GM19438 (cell line): ENCODE measurements around the gene SHC1.
A peak's percentile ranks its signal among the peaks of the same experiment; 100 is the strongest.

Experiments used
- ATAC-seq: cut with Tn5 transposase; IDR thresholded peaks from one replicate; pipeline ENCODE4 v1.9.1; 2021; ENCODE audit warnings: low read depth; ENCODE audit not compliant: unreplicated experiment

The SHC1 gene

GRCh38 chr1:154974808-154975408, 4.4 kb upstream of the SHC1 start:
- ATAC-seq, result peak; percentile 44

DNA sequence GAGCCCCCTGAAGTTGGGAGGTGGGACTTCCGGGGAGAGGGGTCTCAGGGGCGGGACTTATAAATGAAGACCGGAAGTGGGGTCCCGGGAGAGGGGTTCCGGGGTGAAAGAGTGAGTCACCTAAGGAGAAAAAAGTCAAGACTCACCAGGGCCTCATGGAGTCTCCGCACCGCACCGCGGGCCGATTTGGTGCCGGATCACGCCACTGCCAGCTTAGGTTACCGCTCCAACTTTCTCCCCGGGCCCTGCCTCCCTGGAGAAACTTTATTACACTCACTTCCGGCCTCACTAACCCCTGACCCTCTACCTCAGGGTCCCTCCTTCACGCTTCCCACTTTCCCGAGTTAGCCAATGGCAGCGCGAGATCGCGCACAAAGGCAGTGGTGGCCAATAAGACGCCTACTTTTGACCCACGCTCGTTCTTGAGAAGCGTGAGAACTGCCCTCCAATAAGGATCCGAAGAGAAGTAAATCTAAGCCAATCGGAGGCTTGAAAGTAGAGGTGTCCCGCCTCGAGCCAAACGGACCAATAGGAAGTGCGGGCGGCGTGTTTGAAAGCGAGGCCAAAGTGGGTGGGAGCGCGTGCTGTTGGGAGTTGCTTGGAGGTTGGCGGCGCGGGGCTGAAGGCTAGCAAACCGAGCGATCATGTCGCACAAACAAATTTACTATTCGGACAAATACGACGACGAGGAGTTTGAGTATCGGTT, 3.7 kb upstream of the SHC1 start, which contains the start of gene CKS1B:
Gene CKS1B, plus strand, starts transcription at position 580 of the 706 bp plus-strand sequence. Its CDS starts 65 bp downstream, at position 645.
- peak; percentile 70 for ATAC-seq

- ATAC-seq, result peak; percentile 16
Measured at GRCh38 chr1:154973344-154974101, 3.0 kb upstream of the SHC1 start.

- no peak for ATAC-seq
Measured at GRCh38 chr1:154972517-154973343, 2.2 kb upstream of the SHC1 start.

GRCh38 chr1:154972213-154972516, 1.6 kb upstream of the SHC1 start:
- ATAC-seq, result no peak

GRCh38 chr1:154971341-154971998, 923 bp upstream of the SHC1 start:
- no peak for ATAC-seq

DNA sequence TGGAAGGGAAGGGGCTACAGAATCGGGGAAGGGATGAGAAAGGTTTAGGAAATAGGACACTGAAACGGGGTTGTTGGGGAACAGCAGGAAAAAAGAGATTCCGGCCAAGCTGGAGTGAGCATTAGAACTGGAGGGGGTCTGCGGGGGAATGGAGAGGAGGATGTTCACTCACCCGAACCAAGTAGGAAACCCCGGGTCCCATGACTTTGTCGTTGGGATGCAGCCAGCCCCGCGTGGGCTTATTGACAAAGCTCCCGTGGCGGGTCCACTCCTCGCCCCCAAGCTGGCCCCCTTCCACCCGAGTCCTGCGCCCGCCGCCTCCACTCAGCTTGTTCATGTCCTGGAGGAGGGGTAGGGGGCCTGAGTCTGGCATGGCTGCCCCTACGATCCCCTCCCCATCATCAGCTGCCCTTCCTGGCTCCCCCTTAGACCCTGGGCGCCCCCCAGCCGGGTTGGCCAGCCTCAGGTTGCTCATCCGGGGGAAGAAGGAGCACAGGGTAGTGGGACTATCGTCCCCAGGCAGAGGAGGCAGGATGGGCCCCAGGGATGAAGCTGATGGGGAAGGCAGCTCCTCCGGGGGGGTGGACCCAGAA, 591 bp downstream of the SHC1 start:
- no peak for ATAC-seq

GRCh38 chr1:154969246-154969645, 1.3 kb downstream of the SHC1 start:
- ATAC-seq, result no peak

DNA sequence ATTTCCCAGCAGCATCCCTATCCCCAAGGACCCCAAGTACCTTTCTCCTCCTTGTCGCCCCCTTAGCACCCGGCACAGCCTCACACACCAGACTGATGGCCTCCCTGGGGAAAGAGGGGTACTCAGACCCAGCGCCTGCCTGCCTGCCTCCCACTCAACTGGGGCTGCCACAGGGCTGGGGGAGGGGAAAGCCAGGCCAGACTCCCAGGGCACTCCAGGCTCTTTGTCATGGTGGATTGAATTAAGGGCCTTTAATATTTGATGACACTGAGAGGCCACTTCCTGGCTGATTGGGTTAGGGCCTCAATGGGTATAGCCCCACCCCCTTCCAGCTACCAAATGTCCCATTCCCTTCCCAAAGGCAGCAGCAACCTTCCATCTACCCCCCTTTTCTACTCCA, 1.8 kb downstream of the SHC1 start:
- ATAC-seq, result no peak

DNA sequence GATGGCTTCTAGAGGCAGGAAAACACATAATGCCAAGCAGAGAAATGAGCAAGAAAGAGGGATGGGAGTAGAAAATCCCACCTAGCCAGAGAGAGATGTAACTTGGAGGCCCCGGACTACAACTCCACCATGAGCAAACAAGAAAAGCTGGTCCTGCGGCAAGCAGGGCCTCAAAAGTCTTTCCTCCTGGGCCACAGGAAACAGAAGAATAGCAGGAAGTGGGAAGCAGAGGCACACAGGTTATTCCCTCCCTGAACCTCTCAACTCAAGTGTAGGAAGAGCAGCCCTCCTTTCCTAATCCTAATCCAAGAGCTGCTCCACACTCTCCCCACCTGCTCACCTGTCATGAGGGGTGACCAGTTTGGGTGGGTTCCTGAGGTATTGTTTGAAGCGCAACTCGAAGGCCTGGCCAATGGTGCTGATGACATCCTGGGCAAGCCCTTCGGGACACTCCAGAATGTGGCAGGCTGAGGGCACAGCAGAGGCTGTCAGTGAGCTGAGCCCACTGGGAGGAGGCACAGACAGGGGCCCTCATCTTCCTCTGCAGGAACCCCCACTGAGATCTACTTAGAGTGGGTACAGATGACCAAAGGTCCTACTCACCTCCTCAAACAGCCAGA, 3.1 kb downstream of the SHC1 start:
- no peak for ATAC-seq

DNA sequence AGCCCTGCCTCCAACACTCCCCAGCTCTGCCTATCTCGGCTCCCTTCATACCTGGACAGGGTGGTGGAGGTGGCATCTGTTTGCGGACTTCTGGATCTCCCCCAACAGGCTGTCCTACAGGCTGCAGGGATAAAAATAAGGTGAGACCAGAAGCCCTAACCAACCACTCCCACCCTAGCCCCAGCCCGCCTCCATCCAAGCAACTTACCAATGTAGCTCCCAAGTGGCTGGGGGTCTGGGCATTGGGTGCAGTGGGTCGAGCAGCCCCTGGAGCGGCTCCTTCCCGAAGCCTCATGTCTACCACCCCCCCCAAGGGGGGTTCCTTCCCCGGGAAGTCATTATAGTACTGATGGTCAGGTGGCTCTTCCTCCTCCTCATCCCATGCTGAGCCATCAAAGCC, 4.4 kb downstream of the SHC1 start:
- no peak for ATAC-seq

GRCh38 chr1:154964359-154964758, 6.2 kb downstream of the SHC1 start:
- no peak for ATAC-seq

DNA sequence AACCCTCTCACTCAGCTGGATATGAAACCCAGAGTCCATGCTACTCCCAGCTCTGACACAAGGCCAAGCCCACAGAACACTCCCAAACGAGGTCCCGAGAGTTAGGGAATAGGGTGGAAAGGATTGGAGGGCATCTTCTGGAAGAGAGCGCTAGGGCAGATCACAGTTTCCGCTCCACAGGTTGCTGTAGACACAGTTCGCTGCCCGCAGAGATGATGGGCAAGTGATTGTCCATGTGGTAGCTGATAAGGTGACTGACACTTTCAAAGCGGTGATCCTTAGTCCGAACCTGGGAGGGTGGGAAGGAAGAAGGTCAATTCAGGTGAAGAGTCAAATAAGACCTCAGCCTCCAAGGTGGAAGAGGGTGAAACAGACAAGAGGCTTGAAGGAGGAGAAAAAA, 6.9 kb downstream of the SHC1 start:
- no peak for ATAC-seq

- no peak for ATAC-seq
Measured at GRCh38 chr1:154962795-154963330, 7.7 kb downstream of the SHC1 start.

DNA sequence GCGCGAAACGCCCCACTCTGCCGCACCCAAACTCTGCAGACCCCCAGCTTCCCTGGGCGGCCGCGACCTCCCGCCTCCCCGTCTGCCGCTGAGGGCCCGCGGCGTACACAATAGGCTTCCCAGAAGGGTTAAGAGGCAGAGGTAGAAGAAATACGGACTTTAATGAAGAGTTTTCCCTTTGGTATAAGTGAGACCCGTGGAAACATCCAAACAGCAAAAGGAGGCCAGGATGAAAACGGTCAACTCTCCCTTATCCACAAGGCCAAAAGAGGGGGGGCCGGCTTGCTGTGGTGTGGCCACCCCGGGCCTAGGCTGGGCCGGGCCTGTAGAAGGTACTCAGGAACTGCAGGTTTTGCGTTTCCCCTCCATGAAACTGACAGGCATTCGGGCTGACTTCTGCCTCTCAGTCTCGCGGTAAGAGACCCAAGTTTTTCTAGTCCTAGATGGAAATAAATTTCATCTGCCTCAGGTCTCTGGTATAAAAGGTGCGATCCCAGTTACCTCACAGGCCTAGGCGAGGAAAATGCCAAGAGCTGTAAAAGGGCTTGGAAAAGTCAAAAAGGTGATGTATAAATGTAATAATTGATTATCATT, 8.3 kb downstream of the SHC1 start:
- ATAC-seq, result no peak

DNA sequence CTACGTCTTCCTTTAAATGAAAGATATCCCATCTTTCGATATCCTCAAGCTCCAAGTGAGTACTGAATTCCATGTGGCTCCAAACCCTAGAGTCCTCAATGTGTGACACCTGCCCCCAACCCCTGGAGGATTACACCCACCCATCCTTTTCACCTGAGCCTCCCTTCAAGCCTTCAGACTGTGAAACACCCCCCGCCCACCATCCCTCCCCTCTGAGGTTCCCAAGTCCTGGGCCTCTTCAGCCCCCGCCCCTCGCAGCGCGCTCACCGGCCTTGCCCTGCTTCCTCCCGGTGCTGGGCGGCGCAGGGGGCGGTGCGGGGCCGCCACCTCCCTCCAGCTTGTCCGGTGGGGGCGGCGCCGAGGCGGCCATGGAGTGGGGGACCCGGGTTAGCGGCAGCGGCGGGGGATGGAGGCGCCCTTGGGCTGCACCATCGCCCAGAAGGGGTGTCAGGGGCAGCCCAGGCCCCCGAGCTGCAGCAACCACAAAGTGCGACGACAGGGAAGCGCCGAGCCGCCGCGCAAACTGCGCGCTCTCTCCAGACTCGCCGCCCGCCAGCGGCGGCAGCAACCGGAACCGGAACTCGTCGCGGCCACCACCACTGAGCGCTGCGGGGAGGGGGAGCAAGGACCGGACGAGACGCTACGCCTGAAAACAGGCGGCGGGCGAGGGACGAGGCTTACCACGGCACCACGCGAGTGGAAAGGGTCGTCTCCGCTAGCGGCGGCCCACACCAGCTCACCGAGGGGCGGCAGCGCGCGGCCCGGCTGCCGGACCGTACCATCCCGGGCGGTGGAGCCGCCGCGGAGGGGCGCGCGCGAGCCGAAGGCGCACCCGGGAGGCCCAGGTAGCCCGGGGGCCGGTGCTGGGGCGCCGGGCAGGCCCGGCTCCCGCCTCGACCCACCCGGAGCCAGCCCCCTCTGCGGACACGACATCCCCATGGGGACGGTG, 9.1 kb downstream of the SHC1 start, which contains the start of gene PYGO2:
Gene PYGO2, minus strand, starts transcription at position 576 of the 949 bp plus-strand sequence. Its CDS starts 206 bp downstream, at position 370.
- ATAC-seq, result peak; percentile 72

DNA sequence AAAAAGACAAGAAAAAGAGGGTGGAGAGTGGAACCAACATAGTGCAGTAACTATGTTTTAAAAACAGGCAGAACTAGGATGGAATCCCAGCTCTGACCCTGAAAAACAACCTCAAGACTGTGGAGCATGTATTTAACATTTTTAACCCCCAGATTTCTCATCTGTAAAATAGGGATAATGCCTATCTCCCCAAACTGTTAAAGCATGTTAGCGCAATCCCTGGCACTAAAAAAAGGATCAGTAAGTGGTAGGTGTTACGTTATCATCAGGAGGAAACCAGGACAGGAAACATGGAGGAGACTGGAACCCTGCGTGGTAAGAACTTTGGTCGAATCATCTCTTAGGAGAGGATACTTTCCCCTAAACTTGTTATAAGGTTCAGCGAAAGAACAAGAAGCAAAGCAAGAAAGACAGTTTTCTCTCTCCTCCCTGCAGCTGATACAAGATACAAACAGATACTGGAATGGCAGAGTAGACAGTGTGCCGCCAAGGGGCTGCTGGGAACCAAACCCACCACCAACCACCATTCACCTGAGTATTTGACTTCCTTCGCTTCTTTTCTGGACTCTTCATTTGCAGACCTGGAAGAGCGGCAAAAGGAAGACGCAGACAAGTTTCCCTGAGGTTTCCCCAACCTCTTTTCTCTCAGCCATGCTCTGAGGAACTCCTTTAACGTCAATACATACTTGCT, 10.0 kb downstream of the SHC1 start:
- ATAC-seq, result no peak
